GM12872 (cell line): ENCODE results near the gene OR4E2.

Source experiments
- TF ChIP-seq, protein P1 (sequence below): IDR thresholded peaks from 3 replicates; pipeline ENCODE4 v1.5.1; 2011; ENCODE audit warnings: low read depth, mild to moderate bottlenecking, low read length, moderate library complexity; ENCODE audit not compliant: insufficient read depth

OR4E2 gene

DNA sequence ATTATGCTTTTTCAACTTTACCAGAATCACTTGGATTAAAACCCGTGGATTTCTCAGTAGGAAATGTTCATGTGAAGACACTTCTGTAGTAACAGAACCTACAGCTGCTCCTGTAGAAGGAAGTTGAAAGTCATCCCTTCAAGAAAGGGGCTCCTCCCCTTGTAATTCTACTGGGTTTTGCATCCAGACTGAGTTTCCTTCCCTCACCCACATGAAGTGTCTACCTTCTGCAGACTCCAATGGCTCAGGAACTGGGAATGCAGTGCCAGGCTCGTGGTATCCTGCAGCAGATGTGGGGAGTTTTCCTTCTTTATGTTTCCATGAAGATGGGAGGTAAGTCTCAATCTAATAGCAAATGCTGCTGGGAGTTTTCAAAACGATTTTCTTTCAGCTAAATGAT is 11.0 kb upstream of the OR4E2 start:
- TF ChIP-seq, protein P1, sequence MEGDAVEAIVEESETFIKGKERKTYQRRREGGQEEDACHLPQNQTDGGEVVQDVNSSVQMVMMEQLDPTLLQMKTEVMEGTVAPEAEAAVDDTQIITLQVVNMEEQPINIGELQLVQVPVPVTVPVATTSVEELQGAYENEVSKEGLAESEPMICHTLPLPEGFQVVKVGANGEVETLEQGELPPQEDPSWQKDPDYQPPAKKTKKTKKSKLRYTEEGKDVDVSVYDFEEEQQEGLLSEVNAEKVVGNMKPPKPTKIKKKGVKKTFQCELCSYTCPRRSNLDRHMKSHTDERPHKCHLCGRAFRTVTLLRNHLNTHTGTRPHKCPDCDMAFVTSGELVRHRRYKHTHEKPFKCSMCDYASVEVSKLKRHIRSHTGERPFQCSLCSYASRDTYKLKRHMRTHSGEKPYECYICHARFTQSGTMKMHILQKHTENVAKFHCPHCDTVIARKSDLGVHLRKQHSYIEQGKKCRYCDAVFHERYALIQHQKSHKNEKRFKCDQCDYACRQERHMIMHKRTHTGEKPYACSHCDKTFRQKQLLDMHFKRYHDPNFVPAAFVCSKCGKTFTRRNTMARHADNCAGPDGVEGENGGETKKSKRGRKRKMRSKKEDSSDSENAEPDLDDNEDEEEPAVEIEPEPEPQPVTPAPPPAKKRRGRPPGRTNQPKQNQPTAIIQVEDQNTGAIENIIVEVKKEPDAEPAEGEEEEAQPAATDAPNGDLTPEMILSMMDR, result no peak

DNA sequence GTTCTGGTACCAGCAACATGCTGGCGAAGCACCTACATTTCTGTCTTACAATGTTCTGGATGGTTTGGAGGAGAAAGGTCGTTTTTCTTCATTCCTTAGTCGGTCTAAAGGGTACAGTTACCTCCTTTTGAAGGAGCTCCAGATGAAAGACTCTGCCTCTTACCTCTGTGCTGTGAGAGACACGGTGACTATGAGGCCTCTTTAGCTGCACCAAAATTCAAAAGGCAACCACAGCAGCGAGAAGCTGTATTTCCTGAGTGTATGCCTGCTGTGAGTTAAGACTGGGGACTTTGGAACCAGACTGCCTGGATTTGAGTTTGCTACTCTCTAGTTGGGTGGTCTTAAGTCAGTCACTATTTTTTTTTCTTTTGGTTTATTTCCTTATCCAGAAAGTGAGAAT is 10.2 kb upstream of the OR4E2 start:
- TF ChIP-seq, protein P1, result no peak

DNA sequence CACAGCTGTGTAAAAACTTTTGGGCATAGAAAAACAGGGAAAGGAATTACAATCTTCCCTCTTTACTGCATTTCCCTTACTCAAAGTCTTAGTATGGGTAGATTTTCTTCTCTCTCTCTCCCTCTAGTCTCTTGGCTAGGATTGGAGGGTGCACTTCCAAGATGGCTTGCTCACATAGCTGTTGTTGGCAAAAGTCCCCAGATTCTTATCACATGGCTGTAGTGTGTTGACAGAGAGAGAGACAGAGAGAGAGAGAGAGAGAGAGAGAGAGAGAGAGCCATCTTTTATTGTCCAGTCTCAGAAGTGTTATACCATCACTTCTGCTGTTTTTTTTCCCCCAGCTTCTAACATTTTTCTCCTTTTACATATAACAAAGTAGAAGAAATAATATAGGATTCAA is 6.3 kb upstream of the OR4E2 start:
- TF ChIP-seq, protein P1, result no peak

DNA sequence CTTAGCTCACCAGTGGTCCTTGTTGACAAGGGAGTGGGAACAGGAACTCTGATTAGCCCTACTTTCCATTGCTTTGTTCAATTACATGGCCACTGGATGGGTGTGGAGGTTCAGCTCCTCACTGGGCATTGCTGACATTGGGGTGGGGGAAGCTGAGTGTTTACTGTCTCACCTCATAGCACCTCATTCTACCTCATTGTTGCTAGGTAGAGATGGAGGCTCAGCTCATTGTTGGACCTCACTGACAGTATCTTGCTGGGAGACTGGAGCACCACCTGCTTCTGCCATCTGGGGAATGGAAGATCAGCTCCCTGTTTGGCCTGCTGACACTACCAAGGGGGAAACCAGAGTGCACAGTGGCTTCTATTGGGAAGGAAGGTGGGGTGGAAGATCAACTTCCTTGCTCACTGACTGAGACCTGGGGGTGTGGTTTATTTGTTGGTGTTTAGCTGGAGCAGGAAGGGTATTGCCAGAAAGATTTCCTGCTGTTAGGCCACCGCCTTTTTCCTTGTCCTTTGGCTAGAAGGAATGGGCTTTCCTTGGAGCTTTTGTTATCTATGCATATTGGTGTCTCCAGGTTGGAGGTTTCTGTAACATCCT is 1.3 kb upstream of the OR4E2 start:
- TF ChIP-seq, protein P1, result no peak

DNA sequence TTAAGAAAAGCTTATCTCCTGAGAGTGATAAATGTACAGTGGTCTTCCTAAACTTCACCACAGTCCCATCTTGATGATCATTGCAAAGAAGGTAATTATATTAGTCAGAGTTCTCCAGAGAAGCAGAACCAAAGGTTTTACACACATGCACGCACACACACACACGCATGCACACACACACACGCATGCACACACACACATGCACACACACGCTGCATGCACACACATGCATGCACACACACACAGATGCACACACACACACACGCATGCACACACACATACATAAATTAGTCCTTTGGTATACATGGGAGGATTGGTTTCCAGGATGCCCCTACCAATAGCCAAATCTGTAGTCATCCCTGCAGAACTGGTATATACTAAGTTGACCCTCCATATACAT is 580 bp downstream of the OR4E2 start:
- TF ChIP-seq, protein P1, result no peak

DNA sequence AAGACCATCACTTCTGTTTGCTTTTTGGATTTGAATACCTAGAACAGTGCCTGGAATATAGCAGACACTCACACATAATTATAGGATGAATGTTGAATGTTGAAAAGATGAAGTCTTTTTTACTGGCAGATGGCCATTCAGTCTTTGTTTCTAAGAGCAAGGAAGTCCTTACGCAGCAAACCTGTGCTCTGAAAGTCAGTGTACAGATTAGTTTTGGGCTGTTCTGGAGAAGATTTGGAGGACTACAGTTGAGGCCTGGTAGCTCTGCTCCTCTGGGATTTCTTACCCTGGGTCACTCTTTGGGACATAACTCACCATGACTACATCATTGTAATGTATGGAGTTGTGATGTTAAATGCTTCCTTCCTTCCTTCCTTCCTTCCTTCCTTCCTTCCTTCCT is 3.3 kb downstream of the OR4E2 start:
- TF ChIP-seq, protein P1, result no peak

DNA sequence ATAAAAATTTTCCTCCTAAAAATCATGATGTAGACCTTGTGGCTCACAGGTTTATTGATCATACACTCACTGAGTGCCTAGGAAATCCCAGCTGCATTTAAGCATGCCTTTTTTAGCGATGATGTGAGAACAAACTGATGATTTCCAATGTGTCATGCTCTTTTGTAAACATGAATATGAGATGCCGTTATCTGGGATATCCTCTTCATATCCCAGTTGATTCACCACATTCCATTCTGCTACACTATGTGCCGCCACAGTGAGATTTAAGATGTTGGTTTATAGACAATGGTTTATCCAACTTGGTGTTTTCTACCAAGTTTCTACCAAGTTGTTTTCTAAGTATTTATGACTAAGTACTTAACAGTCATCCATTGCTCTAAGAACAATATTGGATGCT is 14.7 kb downstream of the OR4E2 start:
- TF ChIP-seq, protein P1, result no peak
